Heart right ventricle (tissue), 16 donors: ENCODE measurements around the gene LDLRAD4. TPM values are rescaled to one million over a fixed set of nuclear protein-coding genes. Genes with fewer than 3 reads are reported as not detected.
A peak's percentile ranks its signal among the peaks of the same experiment; 100 is the strongest.

Source experiments
- ATAC-seq, 8 donors: fragments of 200-7000 bp; cut with Tn5 transposase; one replicate each; pipeline ENCODE4 v1.9.1; 2020; ENCODE audit warnings: mild to moderate bottlenecking in 8 of 8, moderate library complexity in 8 of 8, moderate number of reproducible peaks in 1 of 8
- DNase-seq, 2 donors: peaks; one replicate each; pipeline ENCODE4 v3.0.0-alpha.2; 2020
- H3K27ac ChIP-seq, 10 donors: fragments of 200-600 bp; sonication (generic) in 2 of 10; one replicate each; pipeline versions ENCODE4 v1.5.0 to v1.8.0; 2020 to 2022; ENCODE audit warnings: mild to moderate bottlenecking in 3 of 10
- H3K27me3 ChIP-seq, 7 donors: fragments of 200-600 bp; one replicate each; pipeline ENCODE4 v1.8.0; 2021 to 2022; ENCODE audit warnings: mild to moderate bottlenecking in 2 of 7
- H3K36me3 ChIP-seq, 9 donors: fragments of 200-600 bp; sonication (generic) in 1 of 9; one replicate each; pipeline versions ENCODE4 v1.5.0 to v1.8.0; 2020 to 2022; ENCODE audit warnings: mild to moderate bottlenecking in 2 of 9
- H3K4me1 ChIP-seq, 9 donors: fragments of 200-600 bp; sonication (generic) in 1 of 9; one replicate each; pipeline versions ENCODE4 v1.5.0 to v1.8.0; 2020 to 2022; ENCODE audit warnings: mild to moderate bottlenecking in 4 of 9
- H3K4me3 ChIP-seq, 10 donors: fragments of 200-600 bp; sonication (generic) in 2 of 10; one replicate each; pipeline versions ENCODE4 v1.5.0 to v1.8.0; 2020 to 2022; ENCODE audit warnings: mild to moderate bottlenecking in 7 of 10, moderate library complexity in 2 of 10
- H3K9me3 ChIP-seq, 11 donors: fragments of 200-600 bp in 10 of 11; sonication (generic) in 2 of 11; one replicate each; pipeline versions ENCODE4 v1.5.0 to v1.8.0; 2013 to 2022; ENCODE audit warnings: mild to moderate bottlenecking in 2 of 11, control low read depth in 1 of 11, moderate library complexity in 1 of 11
- WGBS, 2 donors: extraction: QIAGEN DNeasy Blood & Tissue Kit; methylation state at CpG; one replicate each; pipeline ENCODE4 v1.1.7; 2013; ENCODE audit warnings: inconsistent platforms in 1 of 2; 5-methylcytosine and 5-hydroxymethylcytosine counted together
- intact Hi-C, 10 donors: fragments of 100-400 bp; cut with DNase I; formaldehyde crosslinking; loops; one replicate each; pipeline versions ENCODE4 v1.11.1 to v1.14.2; 2022
- polyA plus RNA-seq, 2 donors: library from polyadenylated mRNA; stranded (reverse); fragments of 200-250 nt; gene quantifications; one replicate each; pipeline ENCODE4 v1.2.3, GENCODE V29; 2013
- total RNA-seq, 10 donors: library from RNA; stranded (reverse); fragmentation: NEBNext Ultra II Directional in 3 of 10; extraction: Animal tissue kit (Norgen Biotek cat#: 25700) in 3 of 10; gene quantifications; one replicate each; pipeline versions ENCODE4 v1.2.1 to v1.2.4, GENCODE V29; 2021 to 2023
- TF ChIP-seq, protein P1 (sequence below), 9 donors: fragments of 200-600 bp; sonication (generic) in 2 of 9; IDR thresholded peaks; one replicate each; pipeline versions ENCODE4 v1.5.0 to v1.8.0; 2021 to 2022; ENCODE audit warnings: antibody characterized with exemption in 9 of 9, mild to moderate bottlenecking in 5 of 9, moderate library complexity in 1 of 9
- donor health status: Arrhythmogenic right ventricular cardiomyopathy.
- donor health status: ischemic (EF 13 %, LVEDD 7.1; RV severe dilation, severe dysfunction).
- donor health status: healthy with polysubstance abuse.
- donor health status: DM: no; HTN: yes; CAD: no.
- donor health status: DM: no; HTN: no; CAD: no.
- donor health status: ischemic (EF 25% LVEDD 6.9; RV normal size, moderate dysfunction).
- donor health status: ischemic (EF 25% LVEDD 5.7; RV mildly dilated, moderate dysfunction).
- donor health status: healthy.
- donor health status: DM: yes; HTN: yes; CAD: no.
- donor health status: Ischemic cardiomyopathy.
- donor health status: ischemic (EF 35%, LVEDD 5.7; RV mildly dilated, moderate dysfunction).
- donor health status: nonischemic (EF 11% LVEDD 7.7; RV severe dilation, severe dysfunction).
- donor health status: DM: yes; HTN: yes; CAD: no.
- donor health status: PGD.
- donor health status: ischemic (EF 29% LVEDD 5.4; RV normal size, mild dysfunction).
- donor health status: nonischemic (EF 23%, LVEDD 6.1; RV moderate dilation, normal function).

LDLRAD4 gene
- total and polyA plus RNA-seq, 12 donors, result 5.4 to 74.6 (median 34.6) TPM

DNA sequence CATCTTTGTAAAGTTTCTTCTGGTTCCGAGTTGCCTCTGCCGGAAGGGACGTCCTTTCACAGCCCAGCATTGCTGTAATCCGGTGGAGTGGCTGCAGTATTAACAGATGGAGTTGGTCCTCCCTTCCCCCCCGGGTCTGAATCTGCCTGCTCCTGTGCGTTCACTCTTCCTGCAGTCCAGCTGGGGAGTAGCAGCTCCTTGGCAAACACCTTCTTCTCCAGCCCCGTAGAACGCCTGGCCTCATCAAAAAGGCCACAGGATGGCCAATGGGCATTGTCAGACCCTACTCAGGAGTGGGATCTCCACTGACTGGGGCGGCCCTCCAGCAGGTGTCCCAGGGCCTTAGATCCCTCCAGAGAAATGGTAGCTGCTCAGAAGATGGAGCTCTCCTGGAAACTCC lies 273.8 kb downstream of the LDLRAD4 start:
- 95 to 97% methylated on average over 9 of the region's 9 CpGs for WGBS, 2 donors
- intact Hi-C loops, result no loop called here
- H3K36me3 ChIP-seq, result peaks cover 0 to 25% (median 0%) of the 10 kb centered on the region in 9 donors
- no peaks in the 10 kb centered on the region for H3K9me3 ChIP-seq
- no peak overlapping the region for H3K27ac ChIP-seq
- H3K27me3 ChIP-seq, result no peaks in the 10 kb centered on the region
- no peak for ATAC-seq
- no peak overlapping the region for H3K4me3 ChIP-seq
- DNase-seq, result no peak
- TF ChIP-seq, protein P1, sequence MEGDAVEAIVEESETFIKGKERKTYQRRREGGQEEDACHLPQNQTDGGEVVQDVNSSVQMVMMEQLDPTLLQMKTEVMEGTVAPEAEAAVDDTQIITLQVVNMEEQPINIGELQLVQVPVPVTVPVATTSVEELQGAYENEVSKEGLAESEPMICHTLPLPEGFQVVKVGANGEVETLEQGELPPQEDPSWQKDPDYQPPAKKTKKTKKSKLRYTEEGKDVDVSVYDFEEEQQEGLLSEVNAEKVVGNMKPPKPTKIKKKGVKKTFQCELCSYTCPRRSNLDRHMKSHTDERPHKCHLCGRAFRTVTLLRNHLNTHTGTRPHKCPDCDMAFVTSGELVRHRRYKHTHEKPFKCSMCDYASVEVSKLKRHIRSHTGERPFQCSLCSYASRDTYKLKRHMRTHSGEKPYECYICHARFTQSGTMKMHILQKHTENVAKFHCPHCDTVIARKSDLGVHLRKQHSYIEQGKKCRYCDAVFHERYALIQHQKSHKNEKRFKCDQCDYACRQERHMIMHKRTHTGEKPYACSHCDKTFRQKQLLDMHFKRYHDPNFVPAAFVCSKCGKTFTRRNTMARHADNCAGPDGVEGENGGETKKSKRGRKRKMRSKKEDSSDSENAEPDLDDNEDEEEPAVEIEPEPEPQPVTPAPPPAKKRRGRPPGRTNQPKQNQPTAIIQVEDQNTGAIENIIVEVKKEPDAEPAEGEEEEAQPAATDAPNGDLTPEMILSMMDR (IDR thresholded peaks at IDR 0.05), result no peak
- peaks cover 0 to 3% (median 0%) of the 10 kb centered on the region in 9 donors for H3K4me1 ChIP-seq

DNA sequence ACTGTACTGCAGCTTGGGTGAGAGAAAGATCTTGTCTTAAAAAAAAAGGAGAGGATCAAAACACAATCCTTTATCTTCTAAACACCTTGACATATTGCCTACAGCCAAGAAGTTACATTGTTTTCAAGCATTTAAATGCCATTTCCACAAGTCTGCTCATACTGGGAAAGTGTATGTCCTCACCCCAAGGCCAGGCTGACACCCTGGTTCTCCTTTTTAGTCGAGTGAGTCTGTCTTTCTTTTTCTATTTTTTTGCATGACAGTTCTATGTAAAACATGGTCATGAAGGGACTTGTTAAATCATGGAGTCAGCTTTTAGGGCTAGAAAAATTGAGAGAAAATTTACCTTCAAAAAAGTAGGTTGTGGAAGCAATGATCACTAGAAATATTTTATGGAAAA lies 274.5 kb downstream of the LDLRAD4 start:
- TF ChIP-seq, protein P1 (IDR thresholded peaks at IDR 0.05), result no peak
- H3K36me3 ChIP-seq, result peaks cover 0 to 27% (median 0%) of the 10 kb centered on the region in 9 donors
- no peaks in the 10 kb centered on the region for H3K27me3 ChIP-seq
- no peaks in the 10 kb centered on the region for H3K9me3 ChIP-seq
- intact Hi-C loops, result no loop called here
- WGBS, 2 donors, result 71 to 72% methylated on average over 1 of the region's 1 CpG
- no peak for DNase-seq
- no peak overlapping the region for H3K4me3 ChIP-seq
- H3K4me1 ChIP-seq, result peaks cover 0 to 3% (median 0%) of the 10 kb centered on the region in 9 donors
- H3K27ac ChIP-seq, result no peak overlapping the region
- ATAC-seq, result no peak

DNA sequence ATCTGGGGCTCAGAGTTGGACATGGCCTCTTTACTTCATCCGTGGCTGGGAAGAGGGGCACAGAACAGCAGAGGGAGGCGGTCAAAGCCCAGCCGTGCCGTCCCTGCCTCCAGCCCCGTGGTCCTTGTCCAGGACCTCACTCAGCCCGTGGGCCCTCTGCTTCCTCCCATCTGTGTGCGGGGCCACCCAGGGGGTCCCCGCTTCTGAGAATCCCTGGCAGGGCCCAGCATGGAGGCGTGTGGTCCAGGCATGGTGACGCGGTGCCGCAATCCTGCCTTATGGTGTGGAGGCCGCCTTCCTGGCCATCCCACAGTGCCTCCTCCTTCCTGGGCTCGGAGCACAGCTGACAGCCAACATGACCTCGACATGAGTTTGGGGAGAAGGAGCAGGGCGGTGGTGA lies 275.2 kb downstream of the LDLRAD4 start:
- WGBS, 2 donors, result 91 to 92% methylated on average over 16 of the region's 16 CpGs
- Histone ChIP-seq H3K9me3 (peaks cover 0 to 3% (median 0%) of the 10 kb centered on the region in 11 donors), H3K27ac (no peak overlapping the region), H3K36me3 (peaks cover 0 to 32% (median 0%) of the 10 kb centered on the region in 9 donors), H3K27me3 (no peaks in the 10 kb centered on the region), H3K4me1 (peaks cover 0 to 3% (median 0%) of the 10 kb centered on the region in 9 donors), H3K4me3 (no peak overlapping the region)
- TF ChIP-seq, protein P1 (IDR thresholded peaks at IDR 0.05), result no peak
- peak in 2 of 8 donors; percentile 16 to 18 for ATAC-seq
- no peak for DNase-seq
- intact Hi-C loops, result no loop called here

DNA sequence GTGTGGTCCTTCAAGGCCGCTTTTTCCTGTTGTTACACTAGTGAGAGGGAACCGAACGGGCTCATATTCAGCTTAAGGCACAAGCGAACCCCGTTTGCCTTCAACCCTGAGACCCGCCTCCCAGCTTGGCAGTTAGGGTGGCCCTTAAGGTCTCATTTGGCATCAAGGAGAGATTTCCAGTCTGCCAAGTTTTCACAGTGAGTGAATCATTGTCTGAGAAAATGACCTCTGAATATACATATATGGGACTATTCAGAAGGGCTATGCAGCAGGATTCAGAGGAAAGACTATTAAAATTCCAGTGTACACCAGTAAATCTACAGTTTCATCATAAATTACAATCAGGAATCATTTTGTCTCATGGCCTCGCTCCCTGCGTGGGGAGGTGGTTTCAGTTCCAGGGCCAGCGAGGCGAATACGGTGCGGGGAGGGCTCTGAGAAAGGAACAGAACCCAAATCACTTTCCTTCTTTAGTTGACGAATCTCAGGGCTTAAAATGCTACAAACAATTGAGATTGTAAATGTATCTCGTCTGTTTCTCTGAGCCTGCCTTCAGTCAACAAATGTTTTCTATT lies 276.4 kb downstream of the LDLRAD4 start:
- no peak overlapping the region for H3K27ac ChIP-seq
- H3K27me3 ChIP-seq, result no peaks in the 10 kb centered on the region
- WGBS, 2 donors, result 89 to 93% methylated on average over 14 of the region's 14 CpGs
- TF ChIP-seq, protein P1 (IDR thresholded peaks at IDR 0.05), result no peak
- DNase-seq (no peak), ATAC-seq (no peak)
- peaks cover 0 to 3% (median 0%) of the 10 kb centered on the region in 11 donors for H3K9me3 ChIP-seq
- H3K4me3 ChIP-seq, result no peak overlapping the region
- intact Hi-C loops, result no loop called here
- H3K36me3 ChIP-seq, result peaks cover 0 to 35% (median 0%) of the 10 kb centered on the region in 9 donors
- peaks cover 0 to 8% (median 5%) of the 10 kb centered on the region in 9 donors for H3K4me1 ChIP-seq
